ENCODE measurements around the gene PON3. TPM values are rescaled to one million over a fixed set of nuclear protein-coding genes. Genes with fewer than 3 reads are reported as not detected.

Gene PON3
- total and polyA plus RNA-seq, 12 donors: 0.23 to 2.7 (median 0.64) TPM; not detected in 1

DNA sequence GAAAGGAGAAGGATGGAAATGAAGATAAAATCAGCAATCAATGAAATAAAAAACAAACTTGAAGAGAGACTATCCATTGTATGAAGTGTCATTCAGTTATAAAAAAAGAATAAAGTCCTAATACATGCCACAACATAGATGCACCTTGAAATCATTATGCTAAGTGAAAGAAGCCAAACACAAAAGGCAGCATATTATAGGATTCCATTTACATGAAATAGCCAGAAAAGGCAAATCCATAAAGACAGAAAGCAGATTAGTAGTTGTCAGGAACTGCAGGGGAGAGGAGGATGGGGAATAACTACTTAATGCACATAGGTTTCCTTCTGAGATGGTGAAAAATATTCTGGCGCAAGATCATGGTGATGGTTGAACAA lies 65.2 kb downstream of the PON3 start:
- Histone ChIP-seq H3K36me3 (no peaks in the 10 kb centered on the region), H3K27ac (peak overlapping the region in 1 of 10 donors; percentile 22), H3K4me1 (peaks cover 0 to 9% (median 0%) of the 10 kb centered on the region in 9 donors), H3K4me3 (peak overlapping the region in 7 of 10 donors; percentile 0 to 46 (median 39)), H3K9me3 (peaks cover 0 to 4% (median 0%) of the 10 kb centered on the region in 11 donors), H3K27me3 (peaks cover 0 to 10% (median 0%) of the 10 kb centered on the region in 7 donors)
- ATAC-seq: no peak
- 97 to 98% methylated on average over 1 of the region's 1 CpG for WGBS, 2 donors
- intact Hi-C loops (cut with DNase I): no loop called here
- TF ChIP-seq, protein P1, sequence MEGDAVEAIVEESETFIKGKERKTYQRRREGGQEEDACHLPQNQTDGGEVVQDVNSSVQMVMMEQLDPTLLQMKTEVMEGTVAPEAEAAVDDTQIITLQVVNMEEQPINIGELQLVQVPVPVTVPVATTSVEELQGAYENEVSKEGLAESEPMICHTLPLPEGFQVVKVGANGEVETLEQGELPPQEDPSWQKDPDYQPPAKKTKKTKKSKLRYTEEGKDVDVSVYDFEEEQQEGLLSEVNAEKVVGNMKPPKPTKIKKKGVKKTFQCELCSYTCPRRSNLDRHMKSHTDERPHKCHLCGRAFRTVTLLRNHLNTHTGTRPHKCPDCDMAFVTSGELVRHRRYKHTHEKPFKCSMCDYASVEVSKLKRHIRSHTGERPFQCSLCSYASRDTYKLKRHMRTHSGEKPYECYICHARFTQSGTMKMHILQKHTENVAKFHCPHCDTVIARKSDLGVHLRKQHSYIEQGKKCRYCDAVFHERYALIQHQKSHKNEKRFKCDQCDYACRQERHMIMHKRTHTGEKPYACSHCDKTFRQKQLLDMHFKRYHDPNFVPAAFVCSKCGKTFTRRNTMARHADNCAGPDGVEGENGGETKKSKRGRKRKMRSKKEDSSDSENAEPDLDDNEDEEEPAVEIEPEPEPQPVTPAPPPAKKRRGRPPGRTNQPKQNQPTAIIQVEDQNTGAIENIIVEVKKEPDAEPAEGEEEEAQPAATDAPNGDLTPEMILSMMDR (IDR thresholded peaks at IDR 0.05): no peak
- no peak for DNase-seq

DNA sequence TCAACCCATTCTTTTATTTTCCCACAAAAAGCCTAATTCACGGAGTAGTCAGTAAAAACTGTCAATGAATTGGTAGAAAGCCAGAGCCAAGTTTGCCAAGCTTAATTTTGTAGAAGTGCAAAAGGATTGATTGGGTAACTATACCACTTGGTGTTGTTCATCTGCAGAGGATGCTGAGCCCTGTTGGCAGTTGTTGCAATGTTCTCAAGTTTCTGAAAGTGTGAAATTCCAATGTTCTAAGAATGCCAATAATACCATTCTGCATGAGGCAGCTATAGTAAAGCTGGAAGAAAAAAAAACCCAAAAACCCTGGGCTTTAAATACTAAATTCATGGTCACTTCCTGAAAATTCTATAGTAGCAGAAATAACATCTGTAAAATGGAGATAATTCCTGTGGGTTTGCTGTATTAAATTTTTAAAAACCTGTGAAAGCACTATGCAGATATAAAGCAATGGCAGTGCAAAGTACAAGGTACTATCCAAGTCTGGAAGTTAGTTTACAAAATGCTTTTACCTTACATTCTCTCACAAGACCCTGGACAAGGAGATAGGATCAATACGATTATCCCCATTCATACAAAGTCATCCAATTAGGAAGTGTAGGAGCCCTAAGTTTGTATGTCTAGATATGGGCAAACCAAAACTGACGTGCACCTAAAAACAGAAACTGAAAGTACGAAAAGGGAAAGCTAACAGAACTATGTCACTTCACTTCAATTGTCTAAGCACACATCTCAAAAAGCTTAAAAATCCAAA lies 65.8 kb downstream of the PON3 start:
- 45 to 46% methylated on average over 4 of the region's 4 CpGs for WGBS, 2 donors
- TF ChIP-seq, protein P1 (IDR thresholded peaks at IDR 0.05): no peak
- Histone ChIP-seq H3K27me3 (peaks cover 0 to 16% (median 4%) of the 10 kb centered on the region in 7 donors), H3K4me1 (peaks cover 0 to 9% (median 0%) of the 10 kb centered on the region in 9 donors), H3K27ac (peak overlapping the region in 1 of 10 donors; percentile 22), H3K4me3 (peak overlapping the region in 7 of 10 donors; percentile 0 to 46 (median 39)), H3K9me3 (peaks cover 0 to 4% (median 0%) of the 10 kb centered on the region in 11 donors), H3K36me3 (no peaks in the 10 kb centered on the region)
- DNase-seq: no peak
- intact Hi-C loops (cut with DNase I): no loop called here
- no peak for ATAC-seq

DNA sequence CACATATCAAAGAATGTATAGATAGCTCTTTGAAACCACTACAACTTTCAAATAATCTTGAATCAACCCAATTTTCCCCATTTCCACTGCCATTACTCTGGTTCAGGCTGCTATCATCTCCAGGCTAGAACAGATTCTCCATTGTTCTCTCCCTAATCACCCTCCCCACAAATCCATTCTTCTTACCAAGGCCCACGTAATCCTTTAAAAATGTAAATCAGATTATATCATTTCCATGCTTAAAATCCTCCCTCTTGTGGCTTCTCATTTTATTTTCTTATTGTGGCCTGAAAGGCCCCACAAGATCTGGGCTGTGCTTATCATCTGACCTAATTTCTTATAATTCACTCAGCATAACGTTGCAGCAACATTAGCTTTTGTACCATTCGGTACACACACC lies 68.8 kb downstream of the PON3 start:
- no peaks in the 10 kb centered on the region for H3K36me3 ChIP-seq
- no peak for ATAC-seq
- no peaks in the 10 kb centered on the region for H3K9me3 ChIP-seq
- TF ChIP-seq, protein P1 (IDR thresholded peaks at IDR 0.05): no peak
- no peak overlapping the region for H3K27ac ChIP-seq
- H3K27me3 ChIP-seq: peaks cover 0 to 42% (median 21%) of the 10 kb centered on the region in 7 donors
- intact Hi-C loops (cut with DNase I): no loop called here
- peaks cover 0 to 9% (median 0%) of the 10 kb centered on the region in 9 donors for H3K4me1 ChIP-seq
- 70 to 74% methylated on average over 3 of the region's 3 CpGs for WGBS, 2 donors
- H3K4me3 ChIP-seq: no peak overlapping the region
- DNase-seq: no peak

DNA sequence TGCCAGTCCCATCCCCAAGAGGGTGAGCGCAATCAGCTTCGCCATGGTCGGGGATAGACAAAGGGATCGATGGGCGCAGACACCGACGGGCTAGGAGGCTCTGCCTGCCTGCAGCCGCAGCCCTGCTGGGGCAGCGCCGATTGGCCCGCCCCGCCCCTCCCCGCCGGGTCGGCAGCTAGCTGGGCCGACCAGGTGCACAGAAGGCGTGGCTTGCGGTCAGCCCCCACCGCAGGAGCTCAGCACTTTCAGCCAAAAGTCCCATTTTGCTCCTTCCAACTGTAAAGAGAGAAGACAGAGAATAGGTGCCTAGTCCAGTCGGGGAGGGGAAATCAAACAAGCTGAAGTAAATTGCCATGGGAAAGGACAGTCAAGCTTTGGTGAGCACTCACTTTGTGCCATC lies 71.7 kb downstream of the PON3 start, which contains the start of gene PON1:
Gene PON1, minus strand, starts transcription at position 102 of the 400 bp plus-strand sequence. Its CDS starts 57 bp downstream, at position 45.
- WGBS, 2 donors: 14 to 21% methylated on average over 20 of the region's 20 CpGs
- Histone ChIP-seq H3K36me3 (no peaks in the 10 kb centered on the region), H3K4me3 (no peak within 1 kb of the TSS), H3K27ac (no peak within 1 kb of the TSS), H3K9me3 (no peaks in the 10 kb centered on the region), H3K4me1 (no peaks in the 10 kb centered on the region), H3K27me3 (peaks cover 0 to 42% (median 21%) of the 10 kb centered on the region in 7 donors)
- TF ChIP-seq, protein P1 (IDR thresholded peaks at IDR 0.05): no peak
- DNase-seq (no peak), ATAC-seq (peak in 1 of 8 donors; percentile 10)
- intact Hi-C loops (cut with DNase I): no loop called here
